NCI-H2196 (cell line): ENCODE measurements around the gene CLEC16A.

Experiments used
- DNase-seq: peaks from one replicate; lab custom pipeline; 2025; ENCODE audit not compliant: unreplicated experiment; lab: John Stamatoyannopoulos, UW

CLEC16A gene

GRCh38 chr16:11138022-11138768 is 193.8 kb downstream of the CLEC16A start:
- DNase-seq = no peak

- DNase-seq = no peak
Measured at GRCh38 chr16:11138769-11139325, 194.5 kb downstream of the CLEC16A start.

- no peak for DNase-seq
Measured at GRCh38 chr16:11139326-11140097, 195.1 kb downstream of the CLEC16A start.

GRCh38 chr16:11140098-11140375 is 195.7 kb downstream of the CLEC16A start:
- no peak for DNase-seq

- no peak for DNase-seq
Measured at GRCh38 chr16:11140466-11140865, 196.1 kb downstream of the CLEC16A start.

- DNase-seq = no peak
Measured at GRCh38 chr16:11140867-11141266, 196.5 kb downstream of the CLEC16A start.

GRCh38 chr16:11141409-11142260 is 197.3 kb downstream of the CLEC16A start:
- no peak for DNase-seq

- DNase-seq = no peak
Measured at GRCh38 chr16:11142261-11142630, 197.9 kb downstream of the CLEC16A start.

GRCh38 chr16:11142951-11143350 is 198.6 kb downstream of the CLEC16A start:
- DNase-seq = no peak

GRCh38 chr16:11143372-11144035 is 199.1 kb downstream of the CLEC16A start:
- DNase-seq = peak; percentile 13

- DNase-seq = no peak
Measured at GRCh38 chr16:11144122-11144521, 199.8 kb downstream of the CLEC16A start.

GRCh38 chr16:11145173-11145818 is 200.9 kb downstream of the CLEC16A start:
- DNase-seq = no peak

GRCh38 chr16:11145819-11146211 is 201.5 kb downstream of the CLEC16A start:
- DNase-seq = no peak

GRCh38 chr16:11147033-11147753 is 202.8 kb downstream of the CLEC16A start:
- DNase-seq = no peak

GRCh38 chr16:11147754-11148444 is 203.5 kb downstream of the CLEC16A start:
- DNase-seq = no peak

GRCh38 chr16:11149011-11149616 is 204.8 kb downstream of the CLEC16A start:
- DNase-seq = no peak

GRCh38 chr16:11150190-11150589 is 205.8 kb downstream of the CLEC16A start:
- DNase-seq = no peak

GRCh38 chr16:11151156-11151884 is 207.0 kb downstream of the CLEC16A start:
- DNase-seq = no peak
